ENCODE data around the gene TMEM115.

Gene TMEM115

DNA sequence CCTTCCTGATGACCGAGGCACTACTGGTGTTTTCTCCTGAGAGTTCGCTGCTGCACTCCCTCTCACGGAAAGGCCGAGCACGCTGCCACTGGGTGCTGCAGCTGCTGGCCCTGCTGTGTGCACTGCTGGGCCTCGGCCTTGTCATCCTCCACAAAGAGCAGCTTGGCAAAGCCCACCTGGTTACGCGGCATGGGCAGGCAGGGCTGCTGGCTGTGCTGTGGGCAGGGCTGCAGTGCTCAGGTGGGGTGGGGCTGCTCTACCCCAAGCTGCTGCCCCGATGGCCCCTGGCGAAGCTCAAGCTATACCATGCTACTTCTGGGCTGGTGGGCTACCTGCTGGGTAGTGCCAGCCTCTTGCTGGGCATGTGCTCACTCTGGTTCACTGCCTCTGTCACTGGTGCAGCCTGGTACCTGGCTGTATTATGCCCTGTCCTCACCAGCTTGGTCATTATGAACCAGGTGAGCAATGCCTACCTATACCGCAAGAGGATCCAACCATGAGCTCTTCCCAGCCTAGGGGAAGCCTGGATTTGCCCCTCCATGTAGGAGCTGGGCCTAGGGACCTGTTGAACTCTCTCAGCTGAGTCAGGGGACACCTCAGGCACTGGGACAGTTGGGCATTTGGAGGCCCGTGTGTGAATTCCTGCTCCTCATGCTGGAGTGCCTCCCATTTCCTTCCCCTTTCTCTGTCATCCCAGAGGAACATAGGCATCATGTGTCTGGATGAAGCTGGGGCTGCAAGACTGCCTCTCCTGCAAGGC, 5.9 kb downstream of the TMEM115 start:
- DNase-seq (ENCODE audit: low spot score): no peak
- no peak for FAIRE-seq

DNA sequence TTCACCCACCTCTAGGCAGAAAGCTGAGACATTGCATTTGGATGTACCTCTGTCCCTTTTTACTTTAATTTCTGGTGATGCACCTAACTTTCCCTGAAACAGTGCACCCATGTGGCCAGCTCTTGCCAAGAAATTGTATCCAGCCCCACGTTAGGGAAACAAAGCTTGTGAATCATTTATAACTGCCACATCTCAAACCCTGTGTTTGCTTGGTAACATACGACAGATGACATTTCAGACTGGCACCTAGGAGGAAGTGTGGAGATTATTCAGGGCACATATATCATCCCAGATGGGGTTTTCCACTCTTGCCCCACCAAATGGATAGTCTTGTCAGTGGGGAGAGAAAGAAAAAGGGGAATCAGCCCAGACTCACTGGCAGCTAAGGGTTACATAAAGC, 6.5 kb downstream of the TMEM115 start:
- FAIRE-seq (no peak), DNase-seq (ENCODE audit: low spot score) (no peak)

DNA sequence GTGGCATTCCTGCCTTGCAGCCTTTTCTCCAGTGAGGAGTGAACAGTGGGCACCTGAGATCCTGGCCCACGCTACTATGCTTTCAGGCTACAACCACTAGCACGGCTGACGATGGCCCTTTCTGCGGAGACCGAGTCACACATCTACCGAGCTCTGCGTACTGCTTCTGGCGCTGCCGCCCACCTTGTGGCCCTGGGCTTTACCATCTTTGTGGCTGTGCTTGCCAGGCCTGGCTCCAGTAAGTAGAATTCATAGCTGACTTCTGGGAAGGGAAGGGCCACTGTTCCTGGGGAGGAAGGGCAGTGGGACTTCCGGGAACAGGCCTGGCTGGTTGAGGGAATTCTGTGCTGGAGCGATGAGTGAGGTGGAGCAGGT, 8.0 kb downstream of the TMEM115 start:
- DNase-seq (ENCODE audit: low spot score) (no peak), FAIRE-seq (no peak)

DNA sequence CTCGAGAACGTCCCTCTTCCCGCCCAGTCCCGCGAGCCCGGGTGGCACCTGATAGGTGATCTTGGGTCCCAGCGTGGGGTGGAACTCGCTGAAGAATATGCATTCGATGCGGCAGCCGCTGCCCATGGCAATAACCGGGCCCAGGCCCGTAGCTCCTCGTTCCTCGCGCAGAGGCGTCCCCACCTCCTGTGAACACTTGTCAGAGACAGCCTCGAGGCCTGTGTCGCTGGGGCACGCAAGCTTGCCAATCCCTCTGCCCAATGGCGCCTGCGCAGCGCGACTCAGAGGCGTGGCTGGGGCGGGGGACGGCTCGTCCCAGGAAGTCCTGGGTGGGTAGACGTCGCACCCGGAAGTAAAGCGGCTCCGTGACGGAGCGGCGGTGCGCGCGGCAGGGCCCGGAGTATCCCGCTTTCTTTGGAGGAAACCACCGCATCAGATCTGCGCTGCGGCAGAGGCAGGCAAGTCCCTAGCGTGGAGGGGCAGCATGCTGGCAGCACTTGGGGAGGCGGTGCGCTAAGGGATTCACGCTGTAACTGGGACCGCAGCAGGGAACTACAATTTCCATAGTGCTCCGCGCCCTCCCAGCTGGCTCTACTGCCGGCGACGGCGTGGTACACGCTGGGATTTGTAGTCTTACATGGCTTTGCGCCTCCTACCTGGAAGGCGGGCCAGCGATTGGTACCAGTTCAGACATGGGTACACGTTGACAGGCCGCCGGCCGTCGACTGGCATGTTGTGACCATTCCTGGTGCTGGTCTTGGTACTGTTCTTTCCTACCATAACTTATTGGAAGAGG, 8.6 kb downstream of the TMEM115 start, which contains the start of the genes CYB561D2 and NPRL2:
Gene CYB561D2 (plus strand): TSS at position 336 of the 796 bp plus-strand sequence. CDS start 572 bp downstream, outside the sequence.
Gene NPRL2 (minus strand): TSS at position 249 of the 796 bp plus-strand sequence. CDS start 123 bp downstream, at position 126.
- peak; percentile 97 for FAIRE-seq
- DNase-seq (ENCODE audit: low spot score): peak; percentile 98

DNA sequence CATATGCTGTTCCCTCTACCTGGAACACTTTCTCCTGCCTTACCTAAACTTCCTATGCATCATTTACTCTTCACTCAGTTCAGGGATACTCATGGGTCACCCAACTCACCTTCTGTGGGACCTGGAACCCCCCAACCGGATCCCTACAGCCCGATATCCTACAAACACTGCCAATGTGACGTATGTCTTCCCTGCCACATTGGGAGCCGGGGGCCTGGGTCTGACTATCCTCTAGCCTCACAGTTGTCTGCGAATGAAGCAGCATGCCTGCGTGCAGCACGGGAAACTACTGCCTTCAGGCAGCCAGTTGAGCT, 9.2 kb downstream of the TMEM115 start:
- DNase-seq (ENCODE audit: low spot score) (no peak), FAIRE-seq (no peak)

DNA sequence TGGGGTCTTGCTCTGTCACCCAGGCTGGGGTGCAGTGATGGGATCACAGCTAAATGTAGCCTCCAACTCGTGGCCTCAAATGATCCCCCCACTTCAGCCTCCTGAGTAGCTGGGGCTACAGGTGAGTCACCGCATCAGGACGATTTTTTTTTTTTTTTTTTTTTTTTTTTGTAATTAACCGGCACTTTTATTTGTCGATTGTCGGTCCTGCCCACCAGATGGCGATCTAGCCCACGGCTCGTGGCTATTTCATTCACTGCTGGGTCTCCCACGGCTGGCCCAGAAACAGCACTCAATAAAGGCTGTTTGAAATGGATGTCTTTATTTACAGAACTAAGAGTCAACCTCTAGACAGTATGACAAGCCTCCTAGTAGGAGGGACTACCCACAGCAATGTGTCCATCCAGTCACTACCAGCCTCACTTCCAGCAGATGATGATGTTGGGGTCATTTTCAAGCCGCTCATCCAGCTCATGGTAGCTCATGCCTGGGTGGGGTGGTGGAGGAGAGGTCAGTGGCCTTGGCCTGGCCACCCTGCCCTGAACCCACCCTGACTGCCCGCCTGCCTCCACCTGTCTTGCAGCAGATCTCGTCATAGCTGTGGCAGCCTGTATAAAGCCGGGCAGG, 12.0 kb downstream of the TMEM115 start:
- DNase-seq (ENCODE audit: low spot score) (peak; percentile 72), FAIRE-seq (peak; percentile 9)

DNA sequence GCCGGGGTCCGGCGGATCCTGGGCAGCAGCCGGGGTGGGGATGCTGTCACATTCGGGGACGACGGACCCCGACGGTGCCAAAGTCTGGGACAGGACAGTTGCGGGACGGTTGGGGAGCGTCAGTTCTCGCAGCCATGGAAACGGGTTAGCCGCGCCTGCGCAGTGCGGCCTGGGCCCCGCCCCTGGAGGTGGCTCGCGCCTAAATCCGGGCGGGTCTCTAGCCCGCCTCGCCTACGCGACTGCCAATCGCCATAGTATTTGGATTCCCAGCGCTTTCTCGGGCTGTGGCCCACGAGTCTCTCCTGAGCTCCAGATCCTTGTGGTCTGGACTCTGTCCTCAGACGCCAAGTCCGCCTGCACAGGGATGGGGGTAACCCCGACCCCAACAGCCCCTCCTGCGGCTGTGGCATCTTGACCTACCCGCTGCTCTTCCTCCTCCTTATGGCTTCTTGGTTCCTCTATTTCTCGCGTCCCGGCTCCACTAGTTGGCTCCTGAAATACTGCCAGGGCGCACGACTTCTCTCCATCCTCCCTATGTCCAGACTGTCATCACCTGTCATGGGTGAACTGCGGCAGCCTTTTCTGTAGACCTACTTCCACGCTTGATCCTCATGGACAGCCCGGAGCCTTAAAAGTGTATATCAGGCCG, 13.6 kb downstream of the TMEM115 start, which contains the start of gene ZMYND10:
Gene ZMYND10 (minus strand): TSS at position 147 of the 649 bp plus-strand sequence. CDS start 153 bp downstream, outside the sequence.
- FAIRE-seq (peak; percentile 27), DNase-seq (ENCODE audit: low spot score) (peak; percentile 63)

DNA sequence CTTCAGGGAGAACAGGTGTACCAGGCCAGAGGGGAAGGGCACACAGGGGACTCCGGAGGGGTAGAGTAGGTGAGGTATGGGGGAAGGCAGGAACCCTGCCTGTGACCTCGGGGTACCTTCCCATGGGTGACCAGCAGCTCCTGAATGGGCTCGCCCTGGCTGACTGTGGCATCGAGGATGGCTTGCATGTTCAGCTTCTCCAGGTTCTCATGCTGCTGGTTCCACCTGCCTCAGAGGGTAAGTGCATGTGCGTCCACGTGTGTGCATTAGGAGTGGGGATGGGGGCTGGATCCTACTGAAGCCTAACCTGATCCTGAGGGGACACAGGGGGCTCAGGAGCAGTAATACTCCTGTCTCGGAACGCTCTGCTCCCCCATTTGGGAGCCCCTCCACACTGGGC, 14.3 kb downstream of the TMEM115 start:
- FAIRE-seq: no peak
- no peak for DNase-seq (ENCODE audit: low spot score)

DNA sequence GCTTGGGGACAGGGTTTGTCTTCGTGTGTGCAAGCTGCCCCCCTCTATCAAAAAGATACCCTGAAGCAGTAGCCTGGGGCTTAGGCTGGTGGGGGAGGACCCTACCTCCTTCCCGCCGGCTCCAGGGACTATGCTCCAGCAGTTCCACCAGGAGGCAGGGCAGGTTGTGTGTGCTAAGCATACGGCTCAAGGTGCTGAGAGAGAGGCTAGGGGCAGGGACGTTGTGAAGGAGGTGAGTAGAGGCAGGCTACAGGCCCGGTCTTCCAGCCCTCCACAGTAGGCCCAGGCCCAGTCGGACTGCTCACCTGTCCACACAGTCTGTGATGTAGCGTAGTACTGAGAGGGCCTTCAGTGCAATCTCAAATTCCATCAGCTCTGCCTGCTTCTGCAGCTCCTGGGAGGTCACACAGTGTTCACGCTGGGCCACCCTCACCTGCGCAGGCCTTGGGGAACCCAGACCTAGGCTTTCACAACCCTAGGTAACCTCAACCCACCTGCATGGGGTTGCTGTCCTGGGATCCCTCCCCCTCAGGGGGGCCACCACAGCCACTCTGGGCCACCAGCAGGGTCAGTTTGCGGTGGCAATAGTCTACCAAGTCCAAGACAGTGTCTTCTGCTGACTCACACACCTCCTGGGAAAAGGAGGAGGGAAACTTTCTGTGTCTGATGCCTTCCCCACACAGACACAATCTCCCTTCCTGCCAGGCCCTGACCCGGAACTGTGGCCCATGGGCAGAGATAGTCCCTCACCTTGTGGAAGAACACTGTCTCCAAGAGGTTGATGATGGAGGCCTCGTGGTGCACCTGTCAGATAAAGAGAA, 16.3 kb downstream of the TMEM115 start:
- DNase-seq (ENCODE audit: low spot score): no peak
- FAIRE-seq: no peak

DNA sequence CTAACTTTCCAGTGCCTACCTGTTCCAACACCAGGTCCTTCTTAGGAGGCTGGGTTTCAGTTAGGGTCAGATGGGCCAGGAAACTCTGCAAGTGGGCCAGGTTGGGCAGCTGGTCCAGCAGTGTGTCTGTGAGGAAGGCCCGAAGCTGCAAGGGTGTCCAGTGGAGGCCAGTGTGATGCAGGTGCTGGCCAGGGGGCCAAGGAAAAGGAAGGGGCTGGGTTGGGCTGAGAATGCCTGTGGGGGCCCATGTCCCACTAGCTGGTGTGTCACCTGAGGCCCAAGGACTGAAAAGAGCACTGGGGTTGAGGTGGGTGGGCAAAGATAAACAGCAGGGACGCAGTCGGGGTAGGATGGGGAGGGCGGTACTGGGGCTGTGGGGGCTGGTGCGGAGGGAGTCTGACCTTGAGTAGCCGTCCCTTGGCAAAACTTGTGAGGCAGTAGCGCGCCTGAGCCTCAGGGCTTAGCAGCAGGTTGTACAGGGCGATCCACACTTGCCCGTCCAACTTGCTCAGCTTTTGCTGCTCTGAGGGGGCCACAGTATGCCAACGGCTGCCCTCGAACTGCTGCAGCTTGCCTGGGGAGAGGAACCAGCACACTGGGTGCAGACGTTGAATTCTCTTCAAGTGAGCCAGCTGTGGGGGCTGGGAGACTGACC, 17.2 kb downstream of the TMEM115 start:
- FAIRE-seq (no peak), DNase-seq (ENCODE audit: low spot score) (no peak)

DNA sequence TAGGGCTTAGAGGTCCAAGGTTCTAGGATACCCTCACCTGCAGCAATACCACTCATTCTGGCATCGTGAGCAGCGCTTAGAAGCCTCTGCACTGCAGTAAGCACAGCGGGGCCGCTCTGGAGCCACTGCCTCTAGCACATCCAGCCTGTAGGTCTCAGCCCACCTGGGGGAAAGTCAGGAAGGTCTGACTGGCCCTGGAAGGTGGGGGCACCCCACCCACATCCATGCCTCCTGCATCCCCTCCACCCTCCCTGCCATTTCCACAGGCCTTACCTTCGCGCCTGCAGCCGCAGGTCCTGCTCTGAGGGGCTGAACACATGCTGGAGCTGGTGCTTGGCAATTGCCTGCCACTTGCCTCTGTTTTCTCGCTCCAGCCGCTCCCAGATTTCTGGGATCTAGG, 17.8 kb downstream of the TMEM115 start:
- no peak for FAIRE-seq
- DNase-seq (ENCODE audit: low spot score): no peak

DNA sequence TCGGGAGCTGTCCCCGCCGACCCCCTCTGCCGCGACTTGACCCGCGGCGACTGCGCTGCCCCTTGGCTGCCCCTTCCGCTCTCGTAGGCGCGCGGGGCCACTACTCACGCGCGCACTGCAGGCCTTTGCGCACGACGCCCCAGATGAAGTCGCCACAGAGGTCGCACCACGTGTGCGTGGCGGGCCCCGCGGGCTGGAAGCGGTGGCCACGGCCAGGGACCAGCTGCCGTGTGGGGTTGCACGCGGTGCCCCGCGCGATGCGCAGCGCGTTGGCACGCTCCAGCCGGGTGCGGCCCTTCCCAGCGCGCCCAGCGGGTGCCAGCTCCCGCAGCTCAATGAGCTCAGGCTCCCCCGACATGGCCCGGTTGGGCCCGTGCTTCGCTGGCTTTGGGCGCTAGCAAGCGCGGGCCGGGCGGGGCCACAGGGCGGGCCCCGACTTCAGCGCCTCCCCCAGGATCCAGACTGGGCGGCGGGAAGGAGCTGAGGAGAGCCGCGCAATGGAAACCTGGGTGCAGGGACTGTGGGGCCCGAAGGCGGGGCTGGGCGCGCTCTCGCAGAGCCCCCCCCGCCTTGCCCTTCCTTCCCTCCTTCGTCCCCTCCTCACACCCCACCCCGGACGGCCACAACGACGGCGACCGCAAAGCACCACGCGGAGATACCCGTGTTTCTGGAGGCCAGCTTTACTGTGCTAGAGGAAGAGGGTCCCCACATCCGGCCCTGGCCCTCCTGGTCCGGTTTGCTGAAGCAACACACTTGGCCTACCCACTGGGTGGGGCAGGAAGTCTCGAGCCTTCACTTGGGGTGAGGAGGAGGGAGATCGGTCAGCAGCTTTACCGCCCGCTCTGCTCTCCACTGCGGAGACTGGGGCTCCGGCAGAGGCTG, 18.6 kb downstream of the TMEM115 start, which contains the start of gene RASSF1:
Gene RASSF1 (minus strand): TSS at position 389 of the 882 bp plus-strand sequence. CDS start 31 bp downstream, at position 358.
- FAIRE-seq: no peak
- DNase-seq (ENCODE audit: low spot score): no peak

DNA sequence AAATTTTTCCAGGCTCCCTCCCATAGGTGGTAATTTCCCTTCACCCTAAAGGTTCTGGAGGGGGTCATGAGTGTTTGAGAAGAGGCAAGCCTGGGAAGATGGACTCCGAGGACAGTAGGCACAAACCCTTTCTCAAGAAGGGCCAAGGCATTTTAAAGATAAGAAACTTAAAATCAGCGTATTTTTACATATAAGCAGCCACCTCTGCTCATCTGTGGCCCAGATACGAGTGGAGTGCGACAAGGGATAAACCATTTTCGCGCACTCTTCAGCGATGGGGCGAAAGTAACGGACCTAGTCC, 19.2 kb downstream of the TMEM115 start:
- FAIRE-seq: no peak

DNA sequence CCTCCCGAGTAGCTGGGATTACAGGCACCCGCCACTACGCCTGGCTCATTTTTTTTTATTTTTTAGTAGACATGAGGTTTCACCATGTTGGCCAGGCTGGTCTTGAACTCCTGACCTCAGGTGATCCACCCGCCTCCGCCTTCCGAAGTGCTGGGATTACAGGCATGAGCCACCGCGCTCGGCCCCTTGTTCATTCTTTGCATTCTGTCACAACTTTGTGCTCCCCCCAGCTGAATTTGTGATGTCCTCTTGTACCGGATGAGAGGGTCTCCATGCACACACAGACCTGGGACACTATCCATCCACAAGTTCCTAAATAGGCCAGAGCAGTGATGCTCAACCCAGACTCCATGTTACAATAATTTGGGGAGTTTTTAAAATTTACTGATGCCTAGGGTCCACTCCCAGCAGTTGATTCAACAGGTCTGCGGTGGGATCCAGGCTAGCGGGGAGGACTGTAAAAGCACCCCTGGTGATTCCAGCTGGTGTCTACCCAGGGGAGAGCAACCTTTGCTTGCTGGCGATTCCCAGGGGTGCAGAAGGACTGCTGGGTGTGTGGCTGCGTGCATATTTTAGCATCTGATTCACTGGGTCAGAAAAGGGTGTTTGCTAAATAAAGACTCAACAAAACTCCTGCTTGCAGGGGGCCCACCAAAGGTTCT, 19.7 kb downstream of the TMEM115 start:
- no peak for FAIRE-seq
- no peak for DNase-seq (ENCODE audit: low spot score)

More for the DNA sequence above, 19.2 kb downstream of the TMEM115 start:
- no peak for DNase-seq (ENCODE audit: low spot score)

DNA sequence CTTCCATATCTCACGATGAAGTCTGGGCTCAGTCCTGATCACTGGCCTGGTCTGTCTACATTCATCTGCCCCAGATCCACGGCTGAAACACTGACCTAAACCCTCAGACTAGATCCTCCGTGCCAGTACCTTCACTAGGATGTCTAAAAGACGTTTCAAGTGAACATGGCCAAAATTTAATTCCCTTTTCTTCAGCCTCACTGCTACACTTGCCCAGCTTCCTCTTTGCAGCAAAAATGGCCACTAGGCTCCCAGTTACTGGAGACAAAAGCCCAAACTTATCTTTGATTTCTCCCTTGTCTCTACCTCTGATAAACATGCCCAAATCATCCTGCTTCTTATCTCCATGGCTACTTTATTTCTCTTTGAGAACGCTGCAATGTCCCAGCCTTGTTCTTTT, 20.4 kb downstream of the TMEM115 start:
- DNase-seq (ENCODE audit: low spot score): no peak
- no peak for FAIRE-seq

DNA sequence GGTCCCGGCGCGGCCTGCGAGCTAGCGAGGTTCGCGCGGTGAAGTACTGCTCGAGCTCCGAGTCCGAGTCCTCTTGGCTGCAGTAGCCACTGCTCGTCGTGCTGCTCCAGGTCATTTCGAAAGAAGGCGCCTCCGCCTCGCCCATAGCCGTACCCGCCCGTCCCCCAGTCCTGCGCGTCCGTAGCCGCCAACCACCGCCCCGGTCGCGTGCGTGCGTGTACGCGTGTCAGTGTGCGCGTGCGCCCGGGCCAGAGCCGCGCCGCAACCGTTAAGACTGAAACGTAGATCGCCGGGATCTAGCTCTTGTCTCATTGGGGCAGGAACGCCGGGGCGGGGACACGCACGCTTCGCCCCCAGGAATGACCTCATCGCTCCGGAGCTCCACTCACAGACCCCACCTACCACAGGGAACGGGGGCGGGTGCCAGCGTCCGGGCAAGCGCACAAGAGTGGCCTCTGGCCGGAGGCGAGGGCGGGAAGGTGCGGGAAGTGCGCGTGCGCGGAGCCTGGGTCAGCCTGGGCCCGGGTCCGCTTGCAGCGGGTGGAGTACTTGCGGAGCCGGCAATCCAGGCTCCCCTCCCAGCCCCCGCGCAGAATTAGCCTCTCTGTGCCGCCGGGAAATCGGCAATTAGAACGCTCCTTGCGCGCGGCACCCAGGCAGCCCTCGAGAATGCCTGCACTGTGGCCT, 22.0 kb downstream of the TMEM115 start:
- peak; percentile 99 for DNase-seq (ENCODE audit: low spot score)
- peak; percentile 94 for FAIRE-seq

DNA sequence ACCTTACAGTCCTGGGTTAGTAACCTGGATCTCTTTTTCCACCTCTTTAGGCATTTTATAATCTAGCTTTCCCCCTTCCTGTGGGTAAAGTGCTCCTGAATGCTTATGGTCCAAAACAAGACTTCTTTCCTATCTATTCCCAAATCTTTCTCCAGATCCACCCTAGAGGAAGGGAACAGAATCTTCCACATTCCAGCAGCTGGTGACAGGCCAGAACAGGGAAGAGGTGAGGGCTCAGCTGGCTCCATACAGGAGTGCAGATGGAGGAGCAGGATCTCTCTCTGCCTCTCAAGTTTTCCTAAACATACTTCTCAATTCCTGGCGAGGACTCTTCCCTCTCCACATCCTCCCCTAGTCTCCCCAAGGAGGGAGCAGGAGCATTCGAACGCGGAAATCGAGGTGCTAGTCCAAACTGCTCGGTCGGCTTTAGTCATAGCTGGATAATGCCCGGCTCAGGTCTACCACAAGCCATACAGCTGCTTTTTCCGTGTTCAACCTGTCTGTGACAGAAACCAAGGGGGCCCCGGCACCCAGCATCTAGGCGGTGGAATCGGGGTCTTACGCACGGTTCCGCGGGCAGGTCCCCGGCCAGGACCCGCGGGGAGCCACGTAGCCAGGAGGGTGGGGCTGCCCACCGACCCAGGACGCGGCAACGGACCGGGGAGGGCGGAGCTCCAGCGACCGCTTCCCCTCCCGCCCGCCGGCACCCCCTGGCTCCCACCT, 22.7 kb downstream of the TMEM115 start:
- FAIRE-seq (no peak), DNase-seq (ENCODE audit: low spot score) (peak; percentile 33)
